Adrenal gland (tissue), 5 donors: ENCODE data around the gene SLC9A5.

Source experiments
- POLR2A ChIP-seq, 2 donors: fragments of 450-650 bp; IDR thresholded peaks; one replicate each; pipeline ENCODE4 v1.6.1; 2017; ENCODE audit warnings: antibody characterized with exemption in 2 of 2, mild to moderate bottlenecking in 2 of 2, moderate library complexity in 1 of 2
- TF ChIP-seq, protein P1 (sequence below), 6 experiments: fragments of 450-650 bp in 4 of 6; fragments of 200-600 bp in 2 of 6; sonication (generic) in 1 of 6; IDR thresholded peaks; 1 replicate in 5 of 6; 2 replicates in 1 of 6; pipeline versions ENCODE4 v1.5.1 to v1.8.0; 2016 to 2021; ENCODE audit warnings: antibody characterized with exemption in 6 of 6, mild to moderate bottlenecking in 2 of 6, moderate library complexity in 1 of 6
- donor health status: DM: no; HTN: no; CAD: no.

DNA sequence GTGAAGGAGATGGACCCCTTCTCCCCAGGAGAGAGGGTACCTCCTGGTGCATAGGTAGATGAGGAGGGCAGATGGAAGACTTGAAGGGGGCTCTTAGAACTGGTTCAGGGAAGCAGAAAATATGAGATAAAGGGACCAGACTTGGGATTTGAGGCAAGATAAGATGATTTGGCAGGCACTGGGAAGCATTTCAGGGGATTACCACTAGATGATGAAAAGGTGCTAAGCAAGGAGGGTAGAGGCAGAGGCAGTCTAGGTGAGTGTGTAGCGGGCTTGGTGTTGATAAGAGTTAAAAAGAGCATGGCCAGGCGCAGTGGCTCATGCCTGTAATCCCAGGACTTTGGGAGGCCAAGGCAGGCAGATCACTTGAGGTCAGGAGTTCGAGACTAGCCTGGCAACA lies 14.4 kb downstream of the SLC9A5 start:
- TF ChIP-seq, protein P1, sequence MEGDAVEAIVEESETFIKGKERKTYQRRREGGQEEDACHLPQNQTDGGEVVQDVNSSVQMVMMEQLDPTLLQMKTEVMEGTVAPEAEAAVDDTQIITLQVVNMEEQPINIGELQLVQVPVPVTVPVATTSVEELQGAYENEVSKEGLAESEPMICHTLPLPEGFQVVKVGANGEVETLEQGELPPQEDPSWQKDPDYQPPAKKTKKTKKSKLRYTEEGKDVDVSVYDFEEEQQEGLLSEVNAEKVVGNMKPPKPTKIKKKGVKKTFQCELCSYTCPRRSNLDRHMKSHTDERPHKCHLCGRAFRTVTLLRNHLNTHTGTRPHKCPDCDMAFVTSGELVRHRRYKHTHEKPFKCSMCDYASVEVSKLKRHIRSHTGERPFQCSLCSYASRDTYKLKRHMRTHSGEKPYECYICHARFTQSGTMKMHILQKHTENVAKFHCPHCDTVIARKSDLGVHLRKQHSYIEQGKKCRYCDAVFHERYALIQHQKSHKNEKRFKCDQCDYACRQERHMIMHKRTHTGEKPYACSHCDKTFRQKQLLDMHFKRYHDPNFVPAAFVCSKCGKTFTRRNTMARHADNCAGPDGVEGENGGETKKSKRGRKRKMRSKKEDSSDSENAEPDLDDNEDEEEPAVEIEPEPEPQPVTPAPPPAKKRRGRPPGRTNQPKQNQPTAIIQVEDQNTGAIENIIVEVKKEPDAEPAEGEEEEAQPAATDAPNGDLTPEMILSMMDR (IDR thresholded peaks at IDR 0.05) = no peak
- no peak for TF ChIP-seq POLR2A (IDR thresholded peaks at IDR 0.05)
